GM18498 (cell line): ENCODE results near the gene RIMKLB.
"Not testable (repeated sequence)": the region's sequence is repeated elsewhere in the genome, so short reads cannot be mapped to it uniquely, and the experiment has no call there.

ENCODE experiments used
- ATAC-seq: cut with Tn5 transposase; IDR thresholded peaks from one replicate; pipeline ENCODE4 v1.9.1; 2021; ENCODE audit warnings: mild to moderate bottlenecking, moderate library complexity; ENCODE audit not compliant: unreplicated experiment

The RIMKLB gene

DNA sequence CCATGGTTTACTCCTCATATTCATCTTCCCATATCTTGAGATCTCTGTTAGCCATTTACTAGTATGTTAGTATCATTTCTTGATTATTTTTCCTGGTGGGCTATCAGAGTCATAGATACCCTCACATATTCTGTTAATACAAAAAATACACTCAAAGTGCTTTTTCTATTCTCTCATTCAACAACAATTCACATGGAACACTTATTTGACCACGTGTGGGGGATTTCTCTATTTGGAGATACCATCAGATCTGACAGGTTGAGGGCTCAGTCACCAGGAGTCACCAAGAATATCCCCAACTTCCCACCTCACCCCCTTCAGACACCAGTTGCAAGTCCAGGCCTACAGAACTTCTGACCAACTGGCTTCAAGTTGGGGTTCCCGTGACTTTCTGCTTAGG is 72.7 kb downstream of the RIMKLB start:
- no peak for ATAC-seq

DNA sequence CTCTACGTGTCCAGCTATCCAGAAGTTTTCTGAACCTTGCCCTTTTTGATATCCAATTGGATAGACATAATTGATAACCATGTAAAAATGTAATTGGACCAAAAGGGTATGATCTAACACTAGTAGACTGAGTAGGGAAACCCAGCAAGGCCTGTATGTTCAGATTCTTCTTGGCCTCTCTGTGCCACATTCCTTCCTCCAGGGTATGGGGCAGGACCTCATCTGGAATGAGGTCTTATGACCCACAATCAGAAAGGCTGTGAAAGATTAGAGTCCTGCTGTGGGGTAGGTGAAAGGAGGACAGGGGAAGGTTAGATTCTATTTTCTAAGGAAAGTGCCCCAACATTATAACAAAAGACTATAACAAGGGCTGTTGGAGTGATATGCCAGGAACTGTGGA is 73.3 kb downstream of the RIMKLB start:
- ATAC-seq, result no peak

DNA sequence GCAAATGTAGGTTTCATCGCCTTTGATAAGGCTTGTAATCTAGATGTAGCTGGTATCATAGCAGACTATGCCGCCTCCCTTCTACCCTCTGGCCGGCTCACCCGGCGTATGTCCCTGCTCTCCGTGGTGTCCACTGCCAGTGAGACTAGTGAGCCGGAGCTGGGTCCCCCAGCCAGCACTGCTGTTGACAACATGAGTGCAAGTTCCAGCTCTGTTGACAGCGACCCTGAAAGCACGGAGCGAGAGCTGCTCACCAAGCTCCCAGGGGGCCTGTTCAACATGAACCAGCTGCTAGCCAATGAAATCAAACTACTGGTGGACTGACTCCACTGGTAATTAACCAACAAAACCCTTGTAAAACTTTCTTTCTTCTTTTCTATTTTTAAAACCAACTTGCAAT is 75.7 kb downstream of the RIMKLB start:
- ATAC-seq, result no peak

DNA sequence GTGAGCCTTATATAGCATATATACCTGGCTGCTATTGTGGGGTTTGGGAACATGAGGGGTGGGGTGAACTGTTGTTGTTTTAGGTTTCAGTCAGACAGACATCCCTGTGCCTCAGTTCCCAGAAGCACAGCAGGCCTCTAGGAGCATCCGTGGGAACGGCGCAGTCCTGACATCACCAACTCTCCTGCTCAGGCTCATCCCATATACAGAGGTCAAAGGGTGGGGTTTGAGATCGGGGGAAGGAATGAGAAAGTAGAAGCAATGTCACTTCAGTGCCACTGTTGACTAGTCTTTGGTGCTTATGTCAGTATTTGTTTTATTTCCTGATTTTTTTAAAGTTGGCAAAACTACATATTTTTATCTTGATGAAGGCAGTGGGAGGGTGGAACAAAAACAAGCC is 81.5 kb downstream of the RIMKLB start:
- ATAC-seq, result no peak

DNA sequence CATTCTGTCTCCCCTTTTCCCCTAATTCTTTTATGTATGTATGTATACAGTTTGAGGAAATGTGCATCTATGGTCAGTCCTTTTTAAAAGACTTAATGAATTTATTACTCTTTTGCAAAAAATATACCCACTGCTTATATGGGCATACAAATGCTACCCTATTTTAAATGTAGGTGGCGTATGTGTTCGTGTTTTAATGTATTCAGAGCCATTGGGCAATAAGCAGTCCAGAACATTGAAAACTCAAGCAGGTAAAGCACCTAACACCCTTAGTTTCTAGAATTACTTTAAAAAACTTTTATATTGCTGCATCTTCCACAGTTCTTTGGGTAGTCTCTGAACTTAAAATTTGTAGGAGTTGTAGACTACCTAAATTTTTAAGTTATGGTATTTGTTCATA is 82.1 kb downstream of the RIMKLB start:
- no peak for ATAC-seq

DNA sequence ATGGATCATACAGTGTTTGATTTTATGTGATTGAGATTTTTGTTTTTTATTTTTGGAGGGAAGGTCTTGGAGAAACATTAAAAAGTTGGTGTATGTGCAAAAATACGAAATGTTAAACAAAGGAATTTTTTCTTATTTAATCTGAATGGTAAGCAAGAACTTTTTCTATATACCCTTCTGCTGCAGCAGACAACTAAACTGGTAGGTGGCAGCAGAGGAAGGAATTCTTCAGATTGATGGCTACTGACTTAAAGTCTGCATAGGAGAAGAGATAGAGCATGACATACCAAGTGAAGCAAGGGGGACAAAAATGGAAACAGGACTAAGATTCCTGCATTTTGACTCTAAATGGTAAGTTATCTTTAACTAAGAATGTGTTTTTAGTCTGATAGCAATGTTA is 82.6 kb downstream of the RIMKLB start:
- ATAC-seq, result no peak

DNA sequence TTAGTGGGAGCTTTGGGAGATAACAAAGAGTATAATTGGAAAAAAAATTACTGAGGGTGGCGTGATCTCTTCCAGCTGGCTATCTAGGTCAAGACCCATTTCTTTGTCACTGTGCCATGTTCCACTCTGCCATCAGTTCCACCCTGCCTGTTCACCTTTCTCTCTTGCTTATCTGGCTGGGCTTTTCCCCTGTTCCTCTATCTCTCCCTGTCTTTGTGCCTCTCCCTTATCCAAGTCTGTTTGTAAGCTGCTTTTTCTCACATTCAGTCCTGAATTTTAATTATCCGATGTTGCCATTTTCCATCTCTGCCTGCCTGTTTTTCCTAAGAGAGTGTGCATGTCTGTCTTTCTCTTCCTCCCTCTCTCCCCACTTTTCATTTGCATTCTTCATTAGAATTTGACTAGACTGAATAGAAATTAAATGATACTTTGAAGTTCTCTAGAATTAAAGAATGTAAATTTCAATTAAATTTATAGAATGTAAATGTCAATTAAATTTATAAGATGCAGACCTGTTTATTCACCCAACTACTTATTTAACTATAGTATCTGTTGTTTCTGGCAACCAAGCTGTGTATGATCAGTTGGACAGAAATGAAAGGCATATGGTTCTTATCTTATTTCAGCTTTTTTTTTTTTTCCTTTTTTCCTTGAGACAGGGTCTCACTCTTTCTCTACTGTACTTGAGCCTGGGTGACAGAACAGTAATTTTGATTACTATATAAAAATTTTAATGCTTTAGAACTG is 83.8 kb downstream of the RIMKLB start:
- no peak for ATAC-seq

DNA sequence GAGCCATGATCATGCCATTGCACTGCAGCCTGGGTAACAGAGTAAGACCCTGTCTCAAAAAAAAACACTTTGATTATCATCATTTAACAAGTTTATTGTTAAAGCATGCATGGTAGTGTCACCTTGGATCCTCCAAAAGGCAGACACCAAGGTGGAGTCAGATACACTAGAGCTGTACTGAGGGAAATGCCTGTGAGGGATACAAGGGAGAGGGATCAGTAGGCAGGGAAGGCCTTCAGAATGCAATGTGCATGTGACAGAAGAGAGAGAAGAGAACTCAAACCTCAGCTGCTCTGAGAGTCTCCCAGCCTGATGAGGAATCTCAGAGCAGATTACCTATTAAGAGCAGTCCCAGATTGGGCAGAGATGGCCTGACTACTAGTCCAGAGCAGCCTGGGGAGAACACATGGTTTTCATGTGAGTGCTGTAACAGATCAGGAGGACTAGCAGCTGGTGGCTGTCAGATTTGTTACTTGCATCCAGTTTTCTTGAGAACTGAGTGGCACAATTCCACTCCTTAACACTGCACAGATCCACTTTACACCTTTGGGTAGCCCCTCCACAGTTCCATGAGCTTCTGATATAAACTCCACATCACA is 86.6 kb downstream of the RIMKLB start:
- no peak for ATAC-seq

DNA sequence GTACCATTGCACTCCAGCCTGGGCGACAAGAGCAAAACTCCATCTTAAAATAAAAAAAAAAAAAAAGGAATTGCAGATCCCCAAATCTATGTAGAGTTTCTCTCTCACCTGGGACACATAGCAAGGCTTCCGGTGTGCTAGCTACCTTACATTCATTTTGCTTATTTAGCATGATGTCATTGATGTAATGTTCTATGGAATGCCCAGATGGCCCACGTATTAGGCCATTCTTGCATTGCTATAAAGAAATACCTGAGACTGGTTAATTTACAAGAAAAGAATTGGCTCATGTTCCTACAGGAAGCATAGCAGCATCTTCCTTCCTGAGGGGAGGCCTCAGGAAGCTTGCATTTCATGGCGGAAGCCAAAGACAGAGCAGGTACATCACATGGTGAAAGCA is 87.7 kb downstream of the RIMKLB start:
- ATAC-seq, result no peak

DNA sequence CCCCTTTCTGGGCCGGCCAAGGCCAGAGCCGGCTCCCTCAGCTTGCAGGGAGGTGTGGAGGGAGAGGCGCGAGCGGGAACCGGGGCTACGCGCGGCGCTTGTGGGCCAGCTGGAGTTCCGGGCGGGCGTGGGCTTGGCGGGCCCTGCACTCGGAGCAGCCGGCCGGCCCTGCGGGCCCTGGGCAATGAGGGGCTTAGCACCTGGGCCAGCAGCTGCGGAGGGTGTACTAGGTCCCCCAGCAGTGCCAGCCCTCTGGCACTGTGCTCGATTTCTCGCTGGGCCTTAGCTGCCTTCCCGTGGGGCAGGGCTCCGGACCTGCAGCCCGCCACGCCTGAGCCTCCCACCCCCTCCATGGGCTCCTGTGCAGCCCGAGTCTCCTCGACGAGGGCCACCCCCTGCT is 89.4 kb downstream of the RIMKLB start:
- not testable (repeated sequence) for ATAC-seq

DNA sequence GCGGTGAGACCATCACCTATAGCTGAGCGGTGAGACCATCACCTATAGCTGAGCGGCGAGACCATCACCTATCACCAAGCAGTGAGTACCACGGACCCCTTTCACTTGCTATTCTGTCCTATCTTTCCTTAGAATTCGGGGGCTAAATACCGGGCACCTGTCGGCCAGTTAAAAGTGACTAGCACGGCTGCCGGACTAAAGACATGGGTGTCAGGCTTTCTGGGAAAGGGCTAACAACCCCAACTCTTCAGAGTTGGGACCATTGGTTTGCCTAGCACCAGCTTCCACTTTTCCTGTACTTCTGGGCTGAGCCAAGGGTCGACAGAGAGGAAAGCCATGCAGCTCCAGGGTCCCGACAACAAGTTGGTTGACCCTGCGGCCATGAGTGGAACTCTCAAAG is 90.9 kb downstream of the RIMKLB start:
- ATAC-seq, result not testable (repeated sequence)

DNA sequence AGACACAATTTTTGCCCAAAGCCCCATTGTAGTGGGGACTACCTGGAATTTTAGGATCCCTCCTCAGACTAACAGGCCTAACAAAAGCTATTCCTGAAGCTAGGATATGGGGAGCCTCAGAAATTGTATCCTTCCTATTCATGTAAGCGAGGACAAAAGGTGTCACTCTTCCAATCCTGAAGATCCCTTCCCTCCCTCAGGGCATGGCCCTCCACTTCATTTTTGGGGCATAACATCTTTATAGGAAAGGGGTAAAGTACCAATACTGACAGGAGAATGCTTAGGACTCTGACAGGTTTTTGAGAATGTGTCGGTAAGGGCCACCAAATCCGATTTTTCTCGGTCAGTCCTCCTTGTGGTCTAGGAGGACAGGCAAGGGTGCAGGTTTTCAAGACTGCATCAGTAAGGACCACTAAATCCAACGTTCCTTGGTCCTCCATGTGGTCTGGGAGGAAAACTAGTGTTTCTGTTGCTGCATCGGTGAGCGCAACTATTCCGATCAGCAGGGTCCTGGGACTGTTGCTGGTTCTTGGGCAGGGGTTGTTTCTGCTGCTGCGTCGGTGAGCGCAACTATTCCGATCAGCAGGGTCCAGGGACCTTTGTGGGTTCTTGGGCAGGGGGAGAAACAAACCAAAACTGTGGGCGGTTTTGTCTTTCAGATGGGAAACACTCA is 91.7 kb downstream of the RIMKLB start:
- not testable (repeated sequence) for ATAC-seq

DNA sequence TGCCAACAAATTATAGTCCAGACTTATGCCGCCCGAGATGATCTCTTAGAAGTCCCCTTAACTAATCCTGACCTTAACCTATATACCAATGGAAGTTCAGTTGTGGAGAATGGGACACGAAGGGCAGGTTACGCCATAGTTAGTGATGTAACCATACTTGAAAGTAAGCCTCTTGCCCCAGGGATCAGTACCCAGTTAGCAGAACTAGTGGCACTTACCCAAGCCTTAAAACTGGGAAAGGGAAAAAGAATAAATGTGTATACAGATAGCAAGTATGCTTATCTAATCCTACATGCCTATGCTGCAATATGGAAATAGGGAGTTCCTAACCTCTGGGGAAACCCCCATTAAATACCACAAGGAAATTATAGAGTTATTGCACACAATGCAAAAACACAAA is 95.4 kb downstream of the RIMKLB start:
- ATAC-seq, result not testable (repeated sequence)

DNA sequence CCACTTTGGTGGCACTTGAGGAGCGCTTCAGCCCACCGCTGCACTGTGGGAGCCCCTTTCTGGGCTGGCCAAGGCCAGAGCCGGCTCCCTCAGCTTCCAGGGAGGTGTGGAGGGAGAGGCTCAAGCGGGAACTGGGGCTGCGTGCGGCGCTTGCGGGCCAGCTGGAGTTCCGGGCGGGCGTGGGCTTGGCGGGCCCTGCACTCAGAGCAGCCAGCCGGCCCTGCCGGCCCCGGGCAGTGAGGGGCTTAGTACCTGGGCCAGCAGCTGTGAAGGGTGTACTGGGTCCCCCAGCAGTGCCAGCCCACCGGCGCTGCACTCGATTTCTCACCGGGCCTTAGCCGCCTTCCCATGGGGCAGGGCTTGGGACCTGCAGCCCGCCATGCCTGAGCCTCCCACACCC is 96.8 kb downstream of the RIMKLB start:
- not testable (repeated sequence) for ATAC-seq

DNA sequence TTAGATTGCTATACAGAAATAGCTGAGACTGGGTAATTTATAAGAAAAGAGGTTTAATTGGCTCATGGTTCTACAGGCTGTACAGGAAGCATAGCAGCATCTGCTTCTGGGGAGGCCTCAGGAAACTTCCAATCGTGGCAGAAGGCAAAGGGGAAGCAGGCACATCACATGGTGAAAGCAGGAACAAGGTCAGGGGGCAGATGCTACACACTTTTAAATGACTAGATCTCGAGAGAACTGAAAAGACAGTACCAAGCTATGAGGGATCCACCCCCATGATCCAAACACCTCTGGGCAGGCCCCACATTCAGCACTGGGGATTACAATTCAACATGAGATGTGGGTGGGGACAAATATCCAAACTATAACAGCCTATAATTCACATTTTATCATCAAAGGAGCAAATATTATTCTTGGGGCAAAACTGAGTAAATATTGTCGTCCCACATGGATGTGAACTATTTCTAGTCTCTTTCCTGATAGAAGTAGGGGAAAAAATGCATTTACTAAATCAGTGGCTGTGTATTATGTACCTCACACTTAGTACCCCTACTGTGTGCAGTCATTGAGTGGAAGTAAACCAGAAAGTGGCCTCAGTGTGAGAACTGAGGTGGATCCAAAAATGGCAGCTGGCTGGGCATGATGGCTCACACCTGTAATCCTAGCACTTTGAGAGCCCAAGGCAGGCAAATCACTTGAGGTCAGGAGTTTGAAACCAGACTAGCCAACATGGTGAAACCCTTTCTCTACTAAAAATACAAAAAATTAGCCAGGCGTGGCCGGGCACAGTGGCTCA is 99.2 kb downstream of the RIMKLB start:
- ATAC-seq, result no peak

DNA sequence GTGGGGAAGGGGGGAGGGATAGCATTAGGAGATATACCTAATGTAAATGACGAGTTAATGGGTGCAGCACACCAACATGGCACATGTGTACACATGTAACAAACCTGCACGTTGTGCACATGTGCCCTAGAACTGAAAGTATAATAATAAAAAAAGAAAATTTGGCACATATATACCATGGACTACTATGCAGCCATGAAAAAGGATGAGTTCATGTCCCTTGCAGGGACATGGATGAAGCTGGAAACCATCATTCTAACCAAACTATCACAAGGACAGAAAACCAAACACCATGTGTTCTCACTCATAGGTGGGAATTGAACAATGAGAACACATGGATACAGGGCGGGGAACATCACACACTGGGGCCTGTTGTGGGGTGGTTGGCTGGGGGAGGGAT is 103.4 kb downstream of the RIMKLB start:
- ATAC-seq, result not testable (repeated sequence)

DNA sequence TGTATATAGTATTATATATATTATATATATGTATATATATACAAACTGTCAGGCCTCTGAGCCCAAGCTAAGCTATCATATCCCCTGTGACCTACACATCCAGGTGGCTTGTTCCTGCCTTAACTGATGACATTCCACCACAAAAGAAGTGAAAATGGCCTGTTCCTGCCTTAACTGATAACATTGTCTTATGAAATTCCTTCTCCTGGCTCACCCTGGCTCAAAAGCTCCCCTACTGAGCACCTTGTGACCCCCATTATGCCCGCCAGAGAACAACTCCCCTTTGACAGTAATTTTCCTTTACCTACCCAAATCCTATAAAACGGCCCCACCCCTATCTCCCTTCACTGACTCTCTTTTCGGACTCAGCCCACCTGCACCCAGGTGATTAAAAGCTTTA is 107.0 kb downstream of the RIMKLB start:
- ATAC-seq, result not testable (repeated sequence)

DNA sequence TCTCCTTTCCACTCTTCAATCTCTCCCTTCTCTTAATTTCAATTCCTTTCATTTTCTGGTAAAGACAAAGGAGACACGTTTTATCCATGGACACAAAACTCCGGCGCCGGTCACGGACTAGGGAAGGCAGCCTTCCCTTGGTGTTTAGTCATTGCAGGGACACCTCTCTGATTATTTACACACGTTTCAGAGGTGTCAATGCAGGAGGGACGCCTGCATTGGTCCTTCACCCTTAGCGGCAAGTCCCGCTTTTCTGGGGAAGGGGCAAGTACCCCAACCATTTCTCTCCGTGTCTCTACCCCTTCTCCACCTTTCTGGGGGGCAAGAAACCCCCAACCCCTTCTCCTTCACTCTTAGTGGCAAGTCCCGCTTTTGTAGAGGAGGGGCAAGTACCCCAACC is 107.7 kb downstream of the RIMKLB start:
- not testable (repeated sequence) for ATAC-seq

DNA sequence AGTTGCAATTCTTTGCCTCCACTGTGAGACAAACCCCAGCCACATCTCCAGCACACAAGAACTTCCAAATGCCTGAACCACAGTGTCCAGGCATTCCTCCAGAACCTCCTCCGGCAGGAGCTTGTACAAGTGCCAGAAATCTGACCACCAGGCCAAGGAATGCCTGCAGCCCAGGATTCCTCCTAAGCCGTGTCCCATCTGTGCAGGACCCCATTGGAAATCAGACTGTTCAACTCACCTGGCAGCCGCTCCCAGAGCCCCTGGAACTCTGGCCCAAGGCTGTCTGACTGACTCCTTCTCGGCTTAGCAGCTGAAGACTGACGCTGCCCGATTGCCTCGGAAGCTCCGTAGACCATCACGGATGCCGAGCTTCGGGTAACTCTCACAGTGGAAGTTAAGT is 109.3 kb downstream of the RIMKLB start:
- not testable (repeated sequence) for ATAC-seq

DNA sequence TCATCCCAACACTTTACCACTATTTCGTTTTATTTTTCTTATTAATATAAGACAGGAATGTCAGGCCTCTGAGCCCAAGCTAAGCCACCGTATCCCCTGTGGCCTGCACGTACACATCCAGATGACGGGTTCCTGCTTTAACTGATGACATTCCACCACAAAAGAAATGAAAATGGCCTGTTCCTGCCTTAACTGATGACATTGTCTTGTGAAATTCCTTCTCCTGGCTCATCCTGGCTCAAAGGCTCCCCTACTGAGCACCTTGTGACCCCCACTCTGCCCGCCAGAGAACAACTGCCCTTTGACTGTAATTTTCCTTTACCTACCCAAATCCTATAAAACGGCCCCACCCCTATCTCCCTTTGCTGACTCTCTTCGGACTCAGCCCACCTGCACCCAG is 112.3 kb downstream of the RIMKLB start:
- ATAC-seq, result not testable (repeated sequence)

DNA sequence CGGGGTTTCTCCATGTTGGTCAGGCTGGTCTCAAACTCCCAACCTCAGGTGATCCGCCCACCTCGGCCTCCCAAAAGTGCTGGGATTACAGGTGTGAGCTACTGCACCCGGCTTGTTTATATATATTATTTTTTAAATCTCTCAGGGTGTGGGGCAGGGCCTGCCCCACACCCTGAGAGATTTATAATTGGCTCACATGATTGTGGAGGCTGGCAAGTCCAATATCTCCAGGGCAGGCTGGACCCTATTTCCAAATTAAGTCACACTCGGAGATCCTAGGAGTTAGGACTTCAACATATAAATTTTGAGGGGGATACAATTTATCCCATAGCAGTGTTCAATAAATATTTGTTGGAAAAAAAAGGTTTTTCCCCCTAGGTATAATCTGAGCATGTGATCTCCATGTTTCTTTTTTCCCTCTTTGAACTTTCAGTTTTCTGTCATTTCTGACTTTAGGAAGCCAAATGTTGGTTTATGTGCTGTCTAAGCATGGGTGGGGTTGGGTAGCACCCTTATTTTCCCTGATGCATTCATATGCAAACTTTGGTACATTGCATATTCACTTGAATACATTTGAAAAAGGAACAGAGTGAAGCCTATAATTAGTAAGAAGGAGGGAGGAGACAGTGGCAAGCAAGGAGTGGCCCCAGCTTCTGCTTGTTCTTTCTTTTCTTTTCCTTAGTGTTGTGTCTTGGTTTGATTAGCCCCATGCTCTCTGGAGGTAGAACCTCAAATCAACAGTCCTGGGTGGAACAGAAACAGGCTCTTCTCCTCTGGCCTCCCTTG is 116.0 kb downstream of the RIMKLB start:
- no peak for ATAC-seq
